ENCODE measurements around the gene CEP192.
"Not testable (repeated sequence)": the region's sequence is repeated elsewhere in the genome, so short reads cannot be mapped to it uniquely, and the experiment has no call there.

Gene CEP192, protein sequence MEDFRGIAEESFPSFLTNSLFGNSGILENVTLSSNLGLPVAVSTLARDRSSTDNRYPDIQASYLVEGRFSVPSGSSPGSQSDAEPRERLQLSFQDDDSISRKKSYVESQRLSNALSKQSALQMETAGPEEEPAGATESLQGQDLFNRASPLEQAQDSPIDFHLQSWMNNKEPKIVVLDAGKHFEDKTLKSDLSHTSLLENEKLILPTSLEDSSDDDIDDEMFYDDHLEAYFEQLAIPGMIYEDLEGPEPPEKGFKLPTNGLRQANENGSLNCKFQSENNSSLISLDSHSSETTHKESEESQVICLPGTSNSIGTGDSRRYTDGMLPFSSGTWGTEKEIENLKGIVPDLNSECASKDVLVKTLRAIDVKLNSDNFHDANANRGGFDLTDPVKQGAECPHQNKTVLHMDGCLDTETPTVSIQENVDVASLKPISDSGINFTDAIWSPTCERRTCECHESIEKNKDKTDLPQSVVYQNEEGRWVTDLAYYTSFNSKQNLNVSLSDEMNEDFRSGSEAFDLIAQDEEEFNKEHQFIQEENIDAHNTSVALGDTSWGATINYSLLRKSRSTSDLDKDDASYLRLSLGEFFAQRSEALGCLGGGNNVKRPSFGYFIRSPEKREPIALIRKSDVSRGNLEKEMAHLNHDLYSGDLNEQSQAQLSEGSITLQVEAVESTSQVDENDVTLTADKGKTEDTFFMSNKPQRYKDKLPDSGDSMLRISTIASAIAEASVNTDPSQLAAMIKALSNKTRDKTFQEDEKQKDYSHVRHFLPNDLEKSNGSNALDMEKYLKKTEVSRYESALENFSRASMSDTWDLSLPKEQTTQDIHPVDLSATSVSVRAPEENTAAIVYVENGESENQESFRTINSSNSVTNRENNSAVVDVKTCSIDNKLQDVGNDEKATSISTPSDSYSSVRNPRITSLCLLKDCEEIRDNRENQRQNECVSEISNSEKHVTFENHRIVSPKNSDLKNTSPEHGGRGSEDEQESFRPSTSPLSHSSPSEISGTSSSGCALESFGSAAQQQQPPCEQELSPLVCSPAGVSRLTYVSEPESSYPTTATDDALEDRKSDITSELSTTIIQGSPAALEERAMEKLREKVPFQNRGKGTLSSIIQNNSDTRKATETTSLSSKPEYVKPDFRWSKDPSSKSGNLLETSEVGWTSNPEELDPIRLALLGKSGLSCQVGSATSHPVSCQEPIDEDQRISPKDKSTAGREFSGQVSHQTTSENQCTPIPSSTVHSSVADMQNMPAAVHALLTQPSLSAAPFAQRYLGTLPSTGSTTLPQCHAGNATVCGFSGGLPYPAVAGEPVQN (N-terminal part only)

GRCh38 chr18:12990967-12991820, at the start of gene CEP192:
CEP192 (plus strand) TSS chr18:12991362; CDS start chr18:12999425, 8,063 bp downstream.
- peak; percentile 94 for DNase-seq

- DNase-seq = no peak
Observed at GRCh38 chr18:12943215-12943614, 47.9 kb upstream of the CEP192 start.

DNA sequence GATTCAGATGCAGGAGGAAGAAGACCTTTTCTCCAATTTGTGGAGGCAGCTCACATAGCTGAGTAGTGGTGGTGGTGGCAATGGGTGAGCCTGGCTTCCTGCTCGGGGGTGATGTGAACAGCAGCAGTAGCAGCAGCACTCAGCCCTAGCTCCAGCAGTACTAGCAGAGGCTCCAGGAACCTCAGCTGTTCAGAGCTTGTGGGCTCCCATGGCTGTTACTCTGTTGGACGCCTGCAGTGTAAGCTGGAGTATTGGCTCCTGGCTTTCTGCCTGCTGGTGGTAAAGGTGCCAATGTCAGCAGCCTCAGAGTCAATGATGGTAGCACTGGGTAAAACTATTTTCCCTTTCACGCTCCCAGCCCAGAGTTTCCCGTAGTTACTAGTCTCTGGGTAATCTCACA, 46.5 kb upstream of the CEP192 start:
- no peak for DNase-seq

GRCh38 chr18:12946549-12947284, 44.4 kb upstream of the CEP192 start:
- DNase-seq = peak; percentile 10

DNA sequence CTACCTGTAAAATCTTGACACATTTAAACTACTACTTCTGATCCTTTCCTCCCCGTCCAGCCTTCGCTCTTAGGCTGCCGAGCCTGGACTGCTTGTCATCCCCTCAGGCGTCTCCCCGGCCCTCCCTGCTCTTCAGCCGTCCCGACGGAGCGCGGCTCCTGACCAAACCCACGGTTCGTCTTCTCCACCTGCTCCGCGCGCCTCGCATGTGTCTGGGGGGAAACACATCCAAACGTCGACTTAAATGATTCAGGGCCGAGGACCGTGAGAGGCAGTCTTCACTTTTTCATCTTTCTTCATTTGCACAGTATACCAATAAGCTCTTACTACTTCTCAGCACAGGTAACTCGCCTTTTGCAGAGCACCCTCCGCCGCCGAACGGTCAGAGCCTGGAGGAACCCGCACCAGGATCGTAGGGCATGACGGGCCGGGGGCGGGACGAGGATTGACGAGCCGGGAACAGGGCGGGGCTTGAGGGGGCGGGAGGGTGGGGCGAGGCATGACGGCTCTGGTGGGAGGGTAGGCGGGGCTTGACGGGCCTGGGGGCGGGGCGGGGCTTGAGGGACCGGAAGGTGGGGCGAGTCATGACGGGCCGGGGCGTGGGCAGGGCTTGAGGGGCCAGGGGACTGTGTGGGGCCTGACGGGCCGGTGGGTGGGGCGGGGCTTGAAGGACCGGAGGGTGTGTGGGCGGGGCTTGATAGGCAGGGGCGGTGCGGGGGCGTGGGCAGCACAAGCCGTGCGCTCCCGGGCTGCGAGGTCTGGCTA, 43.7 kb upstream of the CEP192 start, which contains the start of gene SEH1L:
Gene SEH1L (plus strand): TSS at position 727 of the 765 bp plus-strand sequence. CDS start 111 bp downstream, outside the sequence.
- DNase-seq = peak; percentile 84

- DNase-seq = peak; percentile 79
Observed at GRCh38 chr18:12948050-12948804, 42.9 kb upstream of the CEP192 start.

GRCh38 chr18:12958478-12958877, 32.7 kb upstream of the CEP192 start:
- no peak for DNase-seq

GRCh38 chr18:12960395-12960794, 30.8 kb upstream of the CEP192 start:
- no peak for DNase-seq

DNA sequence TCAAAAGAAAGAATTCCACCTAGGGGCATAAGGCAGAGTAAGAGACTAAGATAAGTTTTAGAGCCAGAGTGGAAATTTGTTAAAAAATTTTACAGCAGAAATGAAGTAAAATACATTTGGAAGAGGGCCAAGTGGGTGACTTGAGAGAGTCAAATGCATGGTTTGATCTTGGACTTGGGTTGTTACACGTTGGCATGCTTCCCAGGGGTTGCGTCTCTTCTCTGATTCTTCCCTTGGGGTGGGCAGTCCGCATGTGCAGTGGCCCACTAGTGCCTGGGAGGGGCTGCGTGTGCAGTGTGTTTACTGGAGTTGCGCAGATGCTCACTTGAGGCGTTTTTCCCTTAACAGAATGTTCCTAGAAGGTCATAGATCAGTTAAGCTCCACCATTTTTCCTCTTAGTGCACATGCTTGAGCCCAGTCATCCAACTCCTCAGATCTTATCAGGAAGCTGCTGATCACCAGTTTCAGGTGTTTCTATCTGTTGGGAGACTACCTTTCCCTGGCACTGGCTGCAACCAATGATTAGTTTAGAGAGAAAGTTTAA, 30.2 kb upstream of the CEP192 start:
- no peak for DNase-seq

DNA sequence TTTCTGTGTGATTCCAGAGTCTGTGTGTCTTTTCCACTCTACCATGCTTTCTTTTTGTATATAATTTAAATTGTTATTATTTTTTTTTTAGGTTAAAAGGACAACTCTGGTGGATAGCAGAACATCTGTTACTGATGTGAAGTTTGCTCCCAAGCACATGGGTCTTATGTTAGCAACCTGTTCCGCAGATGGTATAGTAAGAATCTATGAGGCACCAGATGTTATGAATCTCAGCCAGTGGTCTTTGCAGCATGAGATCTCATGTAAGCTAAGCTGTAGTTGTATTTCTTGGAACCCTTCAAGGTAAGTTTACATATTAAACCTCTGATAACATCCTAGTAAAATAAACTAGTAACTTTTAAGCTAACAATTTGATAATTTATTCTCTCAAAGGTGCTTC, 28.1 kb upstream of the CEP192 start:
- no peak for DNase-seq

DNA sequence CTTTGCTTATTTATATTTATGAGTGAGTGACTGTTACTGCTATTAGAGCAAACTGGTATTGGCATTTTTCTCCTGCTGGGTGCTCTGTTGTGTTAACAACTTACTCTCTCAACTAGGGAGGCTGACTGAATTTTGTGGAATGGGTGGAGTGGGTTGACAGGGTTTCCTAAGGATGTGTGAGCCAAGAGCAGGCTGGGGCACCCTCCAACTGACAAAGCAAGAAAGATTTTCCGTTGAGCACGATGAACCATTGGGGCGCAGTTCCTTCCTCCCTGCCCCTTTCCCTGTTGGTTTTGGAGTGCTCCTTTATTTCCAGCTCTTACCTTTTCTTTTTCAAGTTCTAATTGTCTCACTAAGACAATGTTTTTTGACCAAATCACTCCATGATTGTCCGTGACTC, 23.0 kb upstream of the CEP192 start:
- DNase-seq = no peak

- DNase-seq = no peak
Observed at GRCh38 chr18:12968619-12969018, 22.5 kb upstream of the CEP192 start.

- DNase-seq = no peak
Observed at GRCh38 chr18:12973562-12974213, 17.5 kb upstream of the CEP192 start.

DNA sequence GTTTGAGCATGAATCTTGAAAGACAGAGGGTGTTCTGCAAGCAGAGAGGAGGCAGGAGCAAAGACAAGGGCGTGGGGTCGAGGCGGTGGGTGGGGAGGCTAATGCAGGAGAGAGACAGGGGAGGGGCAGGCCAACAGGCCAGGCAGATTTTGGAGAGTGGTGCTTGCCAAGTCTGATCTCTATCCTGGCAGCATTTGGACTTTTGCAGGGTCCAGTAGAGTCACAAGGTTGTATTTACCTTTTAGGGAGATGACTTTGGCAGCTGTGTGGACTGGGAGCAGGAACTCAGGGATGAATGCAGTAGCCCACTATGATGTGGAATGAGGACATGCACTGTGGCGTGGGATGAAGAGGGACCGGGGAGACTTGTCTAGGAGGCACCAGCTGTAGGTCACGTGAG, 15.7 kb upstream of the CEP192 start:
- DNase-seq = no peak

GRCh38 chr18:12976305-12976704, 14.9 kb upstream of the CEP192 start:
- no peak for DNase-seq

DNA sequence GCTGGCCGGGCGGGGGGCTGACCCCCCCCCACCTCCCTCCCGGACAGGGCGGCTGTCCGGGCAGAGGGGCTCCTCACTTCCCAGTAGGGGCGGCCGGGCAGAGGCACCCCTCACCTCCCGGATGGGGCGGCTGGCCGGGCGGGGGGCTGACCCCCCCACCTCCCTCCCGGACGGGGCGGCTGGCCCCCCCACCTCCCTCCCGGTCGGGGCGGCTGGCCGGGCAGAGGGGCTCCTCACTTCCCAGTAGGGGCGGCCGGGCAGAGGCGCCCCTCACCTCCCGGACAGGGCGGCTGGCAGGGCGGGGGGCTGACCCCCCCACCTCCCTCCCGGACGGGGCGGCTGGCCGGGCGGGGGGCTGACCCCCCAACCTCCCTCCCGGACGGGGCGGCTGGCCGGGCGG, 11.1 kb upstream of the CEP192 start:
- not testable (repeated sequence) for DNase-seq

DNA sequence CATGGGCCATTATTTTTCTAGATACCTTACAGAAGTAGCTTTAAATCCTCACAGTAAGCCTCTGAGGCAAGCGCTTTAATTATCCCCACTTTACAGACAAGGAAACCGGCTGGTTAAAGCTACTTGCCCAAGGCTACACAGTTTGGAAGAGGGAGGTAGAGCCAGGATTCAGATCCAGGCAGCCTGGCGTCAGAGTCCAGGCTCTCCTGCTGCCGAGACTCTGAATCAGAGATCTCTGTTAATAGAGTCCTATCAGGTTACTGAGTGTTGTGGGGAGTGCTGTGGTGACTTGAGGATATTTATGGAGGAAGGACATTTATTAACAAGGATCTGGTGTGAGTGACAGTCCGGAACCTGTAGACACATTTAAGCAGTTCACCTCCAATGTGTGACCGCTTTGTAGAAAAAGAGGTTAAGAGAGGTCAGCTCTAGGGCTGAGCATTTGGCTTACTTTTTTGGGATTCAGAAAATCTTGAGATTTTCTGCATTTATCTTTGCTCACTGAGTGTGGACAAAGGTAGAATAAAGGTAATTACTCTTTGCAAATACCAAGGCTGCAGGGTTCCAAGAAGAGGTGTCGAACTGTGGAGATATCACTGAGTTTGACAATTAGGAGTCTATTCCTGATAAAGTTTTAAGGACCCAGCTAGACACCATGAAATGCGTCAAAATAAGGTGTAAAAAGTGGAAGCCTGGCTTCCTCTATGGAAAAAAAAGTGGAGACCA, 1.6 kb upstream of the CEP192 start:
- DNase-seq = no peak

GRCh38 chr18:12990123-12990475, 1.1 kb upstream of the CEP192 start:
- DNase-seq = no peak
